ENCODE measurements around the gene TRPM5.

DNA sequence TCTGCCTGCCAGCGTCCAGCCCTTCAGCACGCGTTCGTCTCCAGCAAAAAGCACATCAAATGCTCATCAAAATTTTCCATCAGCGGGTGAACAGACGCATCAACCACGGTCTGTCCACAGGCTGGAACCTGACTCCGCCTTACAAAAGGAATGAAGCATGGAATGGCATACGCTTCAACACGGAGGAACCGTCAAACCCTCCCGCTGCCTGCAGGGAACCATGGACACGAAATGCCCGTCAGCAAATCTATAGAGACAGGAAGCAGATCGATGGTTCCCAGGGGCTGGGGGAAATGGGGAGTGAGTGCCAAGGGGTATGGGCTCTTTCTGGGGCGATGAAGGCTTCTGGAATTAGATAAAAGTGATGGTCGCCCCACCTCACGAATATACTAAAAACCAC lies 27.5 kb downstream of the TRPM5 start:
- TF ChIP-seq, protein P1, sequence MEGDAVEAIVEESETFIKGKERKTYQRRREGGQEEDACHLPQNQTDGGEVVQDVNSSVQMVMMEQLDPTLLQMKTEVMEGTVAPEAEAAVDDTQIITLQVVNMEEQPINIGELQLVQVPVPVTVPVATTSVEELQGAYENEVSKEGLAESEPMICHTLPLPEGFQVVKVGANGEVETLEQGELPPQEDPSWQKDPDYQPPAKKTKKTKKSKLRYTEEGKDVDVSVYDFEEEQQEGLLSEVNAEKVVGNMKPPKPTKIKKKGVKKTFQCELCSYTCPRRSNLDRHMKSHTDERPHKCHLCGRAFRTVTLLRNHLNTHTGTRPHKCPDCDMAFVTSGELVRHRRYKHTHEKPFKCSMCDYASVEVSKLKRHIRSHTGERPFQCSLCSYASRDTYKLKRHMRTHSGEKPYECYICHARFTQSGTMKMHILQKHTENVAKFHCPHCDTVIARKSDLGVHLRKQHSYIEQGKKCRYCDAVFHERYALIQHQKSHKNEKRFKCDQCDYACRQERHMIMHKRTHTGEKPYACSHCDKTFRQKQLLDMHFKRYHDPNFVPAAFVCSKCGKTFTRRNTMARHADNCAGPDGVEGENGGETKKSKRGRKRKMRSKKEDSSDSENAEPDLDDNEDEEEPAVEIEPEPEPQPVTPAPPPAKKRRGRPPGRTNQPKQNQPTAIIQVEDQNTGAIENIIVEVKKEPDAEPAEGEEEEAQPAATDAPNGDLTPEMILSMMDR (IDR thresholded peaks at IDR 0.05): no peak
- no peak for TF ChIP-seq POLR2A (IDR thresholded peaks at IDR 0.05)

All from heart left ventricle (tissue), 13 donors.